Activated naive CD4-positive, alpha-beta T cell treated with anti-CD3 and anti-CD28 coated beads for 36 hours (primary cell): ENCODE data around the gene TRIM27. TPM values are rescaled to one million over a fixed set of nuclear protein-coding genes. Genes with fewer than 3 reads are reported as not detected.

Experiments used
- CTCF ChIA-PET: fragments of 350-600 bp; sonication (Branson Sonifier 250); formaldehyde crosslinking; loops from one replicate; lab custom pipeline; 2021; ENCODE audit warnings: antibody characterized with exemption; lab: Charles Lee
- DNase-seq: peaks from one replicate; pipeline ENCODE4 v3.0.0-alpha.2; 2020
- H3K27ac Mint-ChIP-seq: one replicate; pipeline ENCODE4 v1.8.0; 2021; ENCODE audit warnings: mild to moderate bottlenecking, mixed read lengths
- H3K27me3 Mint-ChIP-seq: one replicate; pipeline ENCODE4 v1.8.0; 2021; ENCODE audit warnings: low read depth, mixed read lengths
- H3K36me3 Mint-ChIP-seq: one replicate; pipeline ENCODE4 v1.8.0; 2021; ENCODE audit warnings: low read depth, mixed read lengths
- H3K4me1 Mint-ChIP-seq: one replicate; pipeline ENCODE4 v1.8.0; 2021; ENCODE audit warnings: low read depth, mixed read lengths
- H3K4me3 Mint-ChIP-seq: one replicate; pipeline ENCODE4 v1.8.0; 2021; ENCODE audit warnings: mild to moderate bottlenecking, moderate library complexity, mixed read lengths
- H3K9me3 Mint-ChIP-seq: one replicate; pipeline ENCODE4 v1.8.0; 2021; ENCODE audit warnings: mixed read lengths
- intact Hi-C: fragments of 100-400 bp; cut with micrococcal nuclease; formaldehyde crosslinking; loops from one replicate; pipeline ENCODE4 v1.15.1; 2023
- total RNA-seq, 2 experiments: library from RNA; stranded (reverse); gene quantifications; one replicate each; pipeline ENCODE4 v1.2.3, GENCODE V29; 2021

TRIM27 gene
- total RNA-seq, 2 experiments from 2014 or later, result 35.8 to 41.4 TPM

DNA sequence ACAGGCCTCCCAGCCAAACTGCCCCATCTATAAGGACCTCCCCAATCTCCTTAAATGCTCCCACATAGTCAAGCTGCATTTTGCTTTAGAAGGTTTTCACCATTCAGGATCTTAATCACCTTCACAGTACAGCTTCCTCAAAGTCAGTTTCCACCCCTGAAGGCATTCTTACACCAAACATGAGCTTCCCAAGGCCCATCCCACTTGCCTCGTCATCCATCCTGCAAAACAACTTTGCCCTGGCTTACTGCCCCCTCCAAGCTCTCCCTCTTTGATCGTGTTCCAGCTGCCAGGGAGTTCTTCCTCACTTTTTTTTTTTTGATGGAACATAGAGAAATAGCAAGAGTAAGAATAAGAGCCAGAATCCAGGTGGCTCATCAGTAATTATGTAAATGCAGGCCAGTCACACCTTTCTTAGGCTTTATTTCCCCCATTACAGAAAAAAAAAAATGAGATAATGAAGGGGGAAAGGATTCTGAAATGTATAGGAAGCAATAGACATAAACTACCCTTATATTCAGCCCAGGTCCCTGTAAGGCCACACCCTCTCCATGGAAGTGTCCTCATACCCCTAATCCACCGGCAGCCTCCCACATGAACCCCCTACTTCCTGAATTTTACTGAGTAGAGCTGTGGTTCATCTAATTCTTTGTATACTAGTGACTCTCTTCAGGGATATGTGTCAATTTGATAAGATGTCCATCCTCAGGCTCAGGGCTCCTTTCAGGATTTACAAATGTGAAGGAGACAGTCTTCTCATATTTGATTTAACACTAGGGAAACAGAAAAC, 12.7 kb downstream of the TRIM27 start:
- peaks cover 46% of the 10 kb centered on the region for H3K36me3 Mint-ChIP-seq
- H3K4me1 Mint-ChIP-seq, result peaks cover 2% of the 10 kb centered on the region
- no peaks in the 10 kb centered on the region for H3K9me3 Mint-ChIP-seq
- no peak for DNase-seq
- no peak overlapping the region for H3K4me3 Mint-ChIP-seq
- CTCF ChIA-PET, result no interaction called here
- no peaks in the 10 kb centered on the region for H3K27me3 Mint-ChIP-seq
- intact Hi-C loops, result no loop called here
- H3K27ac Mint-ChIP-seq, result peak overlapping the region; percentile 65

DNA sequence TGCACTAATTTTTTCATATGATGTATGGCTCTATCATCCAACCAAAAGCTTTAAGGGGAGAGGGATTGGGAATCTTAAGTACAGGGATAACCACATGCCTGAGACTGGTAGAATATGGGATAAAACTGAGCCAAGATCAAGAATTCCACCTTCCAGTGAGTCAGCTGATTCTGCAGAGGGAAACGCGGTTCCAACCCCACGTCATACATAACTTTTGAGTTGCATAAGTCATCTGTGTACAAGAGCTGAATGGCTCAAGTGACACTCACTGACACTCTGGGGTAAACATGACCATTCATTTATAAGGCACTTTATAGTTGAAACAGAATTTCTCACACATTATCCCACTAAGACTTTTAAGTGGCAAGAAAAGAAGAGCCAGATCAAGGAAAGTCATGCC, 16.4 kb downstream of the TRIM27 start:
- Mint-ChIP-seq H3K4me3 (no peak overlapping the region), H3K4me1 (no peaks in the 10 kb centered on the region), H3K27ac (no peak overlapping the region), H3K27me3 (no peaks in the 10 kb centered on the region), H3K9me3 (no peaks in the 10 kb centered on the region), H3K36me3 (peaks cover 62% of the 10 kb centered on the region)
- no peak for DNase-seq
- intact Hi-C loops, result no loop called here
- CTCF ChIA-PET, result no interaction called here

DNA sequence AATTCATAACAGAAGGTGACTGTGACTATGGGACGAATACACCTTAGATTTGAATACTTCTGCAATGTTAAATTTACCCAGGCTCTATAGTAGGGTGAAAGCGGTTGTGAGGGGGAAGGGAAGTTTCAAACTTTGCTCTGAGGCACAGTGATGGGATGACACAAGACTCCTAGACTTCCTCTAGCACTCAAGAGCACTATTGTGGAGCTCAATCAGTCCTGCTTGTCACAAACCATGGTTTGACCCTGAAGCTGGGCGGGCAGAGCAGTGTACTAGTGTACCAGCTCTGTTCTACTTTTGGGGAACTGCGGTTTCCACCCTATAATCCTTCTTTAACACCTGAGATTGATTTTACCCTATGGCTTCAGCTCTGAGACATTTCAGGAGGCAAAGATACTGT, 17.1 kb downstream of the TRIM27 start:
- intact Hi-C loops, result no loop called here
- DNase-seq, result no peak
- no peak overlapping the region for H3K4me3 Mint-ChIP-seq
- H3K36me3 Mint-ChIP-seq, result peaks cover 66% of the 10 kb centered on the region
- H3K27me3 Mint-ChIP-seq, result no peaks in the 10 kb centered on the region
- CTCF ChIA-PET, result no interaction called here
- H3K4me1 Mint-ChIP-seq, result no peaks in the 10 kb centered on the region
- H3K27ac Mint-ChIP-seq, result peak overlapping the region; percentile 1
- H3K9me3 Mint-ChIP-seq, result no peaks in the 10 kb centered on the region

DNA sequence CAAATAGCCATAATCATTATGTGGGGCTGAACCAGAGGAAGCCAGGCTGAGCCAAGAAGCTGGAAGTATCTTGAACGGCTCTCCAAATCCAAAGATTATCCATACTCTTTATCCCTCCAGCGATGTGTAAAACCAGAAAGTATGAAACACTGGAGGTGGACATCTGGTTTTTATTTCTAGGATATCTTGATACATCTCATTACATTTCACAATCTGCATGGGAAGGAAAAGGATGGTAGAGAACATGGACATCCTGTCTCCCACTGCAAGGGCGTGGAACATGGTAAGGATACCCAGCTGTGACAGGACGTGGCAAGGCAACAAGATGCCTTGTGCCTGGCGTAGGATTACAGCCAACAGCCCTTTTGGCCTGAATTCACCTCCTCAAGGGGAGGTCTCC, 20.1 kb downstream of the TRIM27 start:
- DNase-seq, result no peak
- H3K4me3 Mint-ChIP-seq, result no peak overlapping the region
- no peaks in the 10 kb centered on the region for H3K9me3 Mint-ChIP-seq
- H3K4me1 Mint-ChIP-seq, result peaks cover 2% of the 10 kb centered on the region
- H3K36me3 Mint-ChIP-seq, result peaks cover 53% of the 10 kb centered on the region
- no peaks in the 10 kb centered on the region for H3K27me3 Mint-ChIP-seq
- intact Hi-C loops, result no loop called here
- CTCF ChIA-PET, result no interaction called here
- no peak overlapping the region for H3K27ac Mint-ChIP-seq

DNA sequence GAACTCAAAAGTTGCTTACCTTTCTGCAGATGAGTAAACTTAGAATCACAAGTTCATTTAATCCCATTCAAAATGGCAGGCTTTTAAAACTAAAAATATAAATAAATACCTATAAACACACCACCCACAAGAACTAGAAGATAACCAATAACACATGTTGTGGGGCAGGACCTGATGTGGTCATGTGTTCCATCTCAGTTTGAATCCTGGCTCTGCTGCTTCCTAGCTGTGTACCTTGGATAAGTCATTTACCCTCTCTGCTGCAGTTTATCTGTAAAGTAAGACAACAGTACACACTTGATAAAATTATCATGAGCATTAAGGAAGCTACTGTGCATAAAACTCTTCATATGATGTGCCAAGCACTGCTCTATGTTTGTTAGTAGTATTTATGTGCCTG, 22.0 kb downstream of the TRIM27 start:
- Mint-ChIP-seq H3K9me3 (no peaks in the 10 kb centered on the region), H3K36me3 (peaks cover 42% of the 10 kb centered on the region), H3K4me1 (peaks cover 3% of the 10 kb centered on the region), H3K27ac (no peak overlapping the region), H3K4me3 (no peak overlapping the region), H3K27me3 (no peaks in the 10 kb centered on the region)
- intact Hi-C loops, result no loop called here
- no peak for DNase-seq
- CTCF ChIA-PET, result interaction anchor here (0.6 kb wide), 1 partner anchor 13 kb away, joined by 3 read pairs; no protein-coding TSS in a partner anchor

DNA sequence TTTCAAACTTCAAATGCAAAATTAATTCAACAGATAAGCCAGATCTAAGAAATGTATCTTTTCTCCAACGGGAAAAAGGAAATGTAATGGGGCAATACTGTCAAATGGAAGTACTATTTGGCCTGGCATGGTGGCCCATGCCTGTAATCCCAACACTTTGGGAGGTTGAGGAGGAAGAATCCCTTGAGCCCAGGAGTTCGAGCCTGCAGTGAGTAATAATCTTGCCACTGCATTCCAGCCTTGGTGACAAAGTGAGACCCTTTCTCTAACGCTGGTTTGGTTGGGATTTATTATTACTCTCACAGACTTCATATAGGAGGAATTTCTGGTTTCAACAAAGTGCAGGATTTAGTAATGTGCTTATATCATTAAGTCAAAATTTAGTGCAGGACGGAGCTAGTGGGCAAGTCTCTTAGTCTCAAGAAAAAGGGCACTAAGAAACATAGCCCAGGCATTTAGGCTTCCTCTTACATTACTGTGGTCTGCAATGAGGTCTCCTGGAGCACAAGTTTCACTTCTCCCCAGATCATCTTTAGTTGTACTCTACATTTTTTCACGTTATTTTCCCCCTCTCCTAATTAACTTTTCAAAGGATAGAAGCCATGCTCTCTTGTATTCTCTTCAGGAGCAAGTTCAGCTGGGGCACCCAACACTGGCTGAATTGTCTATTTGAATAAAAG, 23.1 kb downstream of the TRIM27 start:
- intact Hi-C loops, result no loop called here
- peaks cover 3% of the 10 kb centered on the region for H3K27me3 Mint-ChIP-seq
- peaks cover 6% of the 10 kb centered on the region for H3K4me1 Mint-ChIP-seq
- DNase-seq, result no peak
- no peak overlapping the region for H3K4me3 Mint-ChIP-seq
- no peaks in the 10 kb centered on the region for H3K9me3 Mint-ChIP-seq
- H3K36me3 Mint-ChIP-seq, result peaks cover 39% of the 10 kb centered on the region
- CTCF ChIA-PET, result no interaction called here
- H3K27ac Mint-ChIP-seq, result no peak overlapping the region

DNA sequence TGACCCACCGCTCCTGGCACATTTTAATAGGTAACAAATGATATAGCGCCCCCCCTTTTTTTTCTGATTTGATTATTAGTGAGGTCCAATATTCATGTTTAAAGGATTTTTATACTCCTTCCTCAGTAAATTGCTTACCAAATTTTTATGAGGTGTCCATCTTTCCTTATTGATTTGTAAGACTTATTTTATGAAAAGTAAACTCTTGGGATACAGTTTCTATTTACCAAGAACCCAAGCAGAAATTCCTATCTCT, 25.1 kb downstream of the TRIM27 start:
- peaks cover 3% of the 10 kb centered on the region for H3K27me3 Mint-ChIP-seq
- intact Hi-C loops, result loop anchor here (10.0 kb wide), 1 partner anchor 764 kb away; no protein-coding TSS in a partner anchor
- H3K27ac Mint-ChIP-seq, result no peak overlapping the region
- peaks cover 25% of the 10 kb centered on the region for H3K36me3 Mint-ChIP-seq
- no peak for DNase-seq
- H3K9me3 Mint-ChIP-seq, result no peaks in the 10 kb centered on the region
- CTCF ChIA-PET, result no interaction called here
- peaks cover 6% of the 10 kb centered on the region for H3K4me1 Mint-ChIP-seq
- H3K4me3 Mint-ChIP-seq, result no peak overlapping the region

DNA sequence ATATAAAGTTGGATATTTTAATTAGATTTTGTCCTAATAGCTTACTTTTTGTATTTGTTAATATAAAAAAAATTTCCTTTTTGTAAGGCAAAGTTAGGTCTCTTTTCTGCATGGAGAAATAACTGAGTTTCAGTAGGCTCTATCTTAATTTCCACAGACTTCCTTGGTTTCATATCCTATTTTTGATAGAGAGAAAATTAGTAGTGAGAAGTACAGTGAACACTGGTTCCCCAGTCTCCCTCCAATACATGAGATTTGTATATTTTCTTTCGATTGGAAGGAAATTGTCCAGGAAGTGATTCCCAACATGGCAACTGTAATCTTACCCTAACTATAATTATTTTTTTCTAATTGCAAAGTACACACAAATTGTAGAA, 26.4 kb downstream of the TRIM27 start:
- Mint-ChIP-seq H3K9me3 (no peaks in the 10 kb centered on the region), H3K4me1 (peaks cover 6% of the 10 kb centered on the region), H3K27me3 (peaks cover 3% of the 10 kb centered on the region), H3K36me3 (peaks cover 13% of the 10 kb centered on the region), H3K27ac (no peak overlapping the region), H3K4me3 (peak overlapping the region; percentile 96)
- intact Hi-C loops, result loop anchor here (1.0 to 10.0 kb wide), 2 partner anchors 26 to 763 kb away; partner anchors contain the start of gene TRIM27
- CTCF ChIA-PET, result interaction anchor here (0.7 to 1.2 kb wide), 3 partner anchors 15 to 60 kb away, joined by 3 read pairs; no protein-coding TSS in a partner anchor
- DNase-seq, result no peak

DNA sequence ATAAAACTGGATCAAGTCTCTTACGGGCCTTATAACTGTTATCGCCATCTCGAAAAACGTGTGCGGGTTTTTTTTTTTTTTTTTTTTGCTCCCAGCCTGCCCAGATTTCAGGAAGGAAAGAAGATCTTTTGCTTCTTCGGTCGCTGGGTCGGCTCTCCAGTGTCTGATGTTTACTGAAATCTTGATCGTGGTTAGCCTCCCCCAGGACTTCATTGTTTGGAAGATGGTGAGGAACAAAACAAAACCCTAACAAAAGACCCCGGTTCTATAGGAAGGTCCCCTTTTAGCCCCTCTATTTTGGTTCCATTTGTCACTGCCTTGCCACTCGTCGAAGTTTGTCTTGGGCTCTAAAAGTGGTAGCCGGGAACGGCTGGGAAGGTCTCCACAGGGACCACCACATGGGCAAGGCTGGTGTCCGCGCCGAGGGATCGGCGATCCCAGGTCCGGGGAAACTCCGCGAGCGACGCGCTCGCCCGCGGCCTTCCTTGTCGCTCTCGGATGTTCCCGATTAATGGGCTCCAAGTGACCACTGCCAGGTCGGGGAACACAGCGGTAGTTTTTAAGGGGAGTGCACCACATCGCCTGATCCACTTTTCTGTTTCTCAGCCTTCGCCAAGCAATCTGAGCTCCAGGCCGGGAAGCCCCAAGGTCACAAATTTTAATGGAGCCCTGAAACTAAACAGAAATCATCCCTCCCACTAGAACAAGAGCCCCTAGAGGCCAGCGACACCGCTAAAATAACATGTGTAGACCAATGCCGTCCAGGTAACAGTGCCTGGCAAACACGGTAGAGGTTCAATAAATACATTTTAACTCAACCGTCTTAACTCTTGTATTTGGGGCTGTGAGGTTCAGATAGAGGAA, 27.0 kb downstream of the TRIM27 start:
- Mint-ChIP-seq H3K27ac (peak overlapping the region; percentile 100), H3K36me3 (peaks cover 9% of the 10 kb centered on the region), H3K4me3 (peak overlapping the region; percentile 96), H3K4me1 (peaks cover 6% of the 10 kb centered on the region), H3K27me3 (peaks cover 3% of the 10 kb centered on the region), H3K9me3 (no peaks in the 10 kb centered on the region)
- peak; percentile 68 for DNase-seq
- intact Hi-C loops, result loop anchor here (1.0 to 10.0 kb wide), 8 partner anchors 12 to 762 kb away; partner anchors contain the start of gene TRIM27
- CTCF ChIA-PET, result interaction anchor here (0.7 to 1.5 kb wide), 4 partner anchors 11 to 59 kb away, joined by 3 read pairs; no protein-coding TSS in a partner anchor

DNA sequence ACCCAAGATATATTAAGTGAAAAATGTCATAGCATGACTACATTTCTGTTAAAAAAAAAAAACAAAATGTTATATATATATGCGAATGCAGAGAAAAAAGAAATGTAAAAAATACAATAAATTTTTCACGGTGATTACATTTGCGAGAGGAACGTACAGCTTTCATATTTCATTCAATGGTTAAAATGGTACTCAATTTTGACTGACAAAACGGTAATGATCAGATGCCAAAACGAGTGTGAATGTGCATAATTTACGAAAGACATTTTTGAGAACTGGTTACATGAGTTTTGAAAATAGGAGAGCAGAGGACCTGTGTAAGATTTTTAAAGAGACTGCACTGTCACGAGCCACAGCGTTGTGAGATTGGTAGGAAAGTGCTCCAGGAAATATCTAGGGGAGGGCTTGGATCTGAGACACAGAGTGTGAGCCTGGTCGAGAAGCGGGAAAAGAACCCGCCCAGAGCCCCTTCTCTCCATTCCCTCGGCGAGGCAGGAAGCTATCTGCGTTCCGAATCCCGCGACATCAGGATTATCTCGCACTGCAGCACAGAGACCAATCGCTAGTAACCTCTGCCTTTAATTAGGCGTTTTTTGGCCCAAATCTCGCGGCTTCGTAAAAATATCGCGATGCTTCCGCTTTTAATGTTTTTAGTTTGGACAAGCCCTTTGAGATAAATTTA, 28.5 kb downstream of the TRIM27 start:
- H3K4me1 Mint-ChIP-seq, result peaks cover 6% of the 10 kb centered on the region
- H3K4me3 Mint-ChIP-seq, result peak overlapping the region; percentile 96
- intact Hi-C loops, result loop anchor here (10.0 kb wide), 1 partner anchor 760 kb away; no protein-coding TSS in a partner anchor
- H3K27ac Mint-ChIP-seq, result peak overlapping the region; percentile 100
- DNase-seq, result peak; percentile 98
- CTCF ChIA-PET, result interaction anchor here (0.6 to 1.5 kb wide), 4 partner anchors 10 to 1397 kb away, joined by 3 to 4 read pairs (median 3); no protein-coding TSS in a partner anchor
- H3K36me3 Mint-ChIP-seq, result peaks cover 3% of the 10 kb centered on the region
- H3K9me3 Mint-ChIP-seq, result no peaks in the 10 kb centered on the region
- H3K27me3 Mint-ChIP-seq, result peaks cover 3% of the 10 kb centered on the region

DNA sequence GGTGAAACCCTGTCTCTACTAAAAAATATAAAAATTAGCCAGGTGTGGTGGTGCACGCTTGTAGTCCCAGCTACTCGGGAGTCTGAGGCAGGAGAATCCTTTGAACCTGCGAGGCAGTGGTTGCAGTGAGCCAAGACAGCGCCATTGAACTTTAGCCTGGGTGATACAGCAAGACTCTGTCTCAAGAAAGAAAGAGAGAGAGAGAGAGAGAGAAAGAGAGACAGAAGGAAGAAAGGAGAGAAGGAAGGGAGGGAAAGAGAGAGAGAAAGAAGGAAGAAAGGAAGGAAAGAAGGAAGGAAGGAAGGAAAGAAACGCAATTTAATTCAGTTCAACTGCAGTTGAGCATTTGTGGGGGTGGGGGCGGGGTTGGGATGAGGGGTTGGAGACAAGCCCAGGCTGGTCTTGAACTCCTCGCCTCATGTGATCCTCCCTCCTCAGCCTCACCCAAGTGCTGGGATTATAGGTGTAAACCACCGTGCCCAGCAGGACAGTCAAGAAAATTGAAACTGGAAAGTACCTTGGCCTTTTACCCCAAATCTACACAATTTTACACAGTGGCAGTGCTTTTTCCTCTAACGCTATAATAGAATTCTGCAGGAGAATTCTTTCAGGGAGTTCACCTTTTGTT, 30.5 kb downstream of the TRIM27 start:
- Mint-ChIP-seq H3K27me3 (peaks cover 3% of the 10 kb centered on the region), H3K36me3 (no peaks in the 10 kb centered on the region), H3K27ac (peak overlapping the region; percentile 46), H3K9me3 (no peaks in the 10 kb centered on the region), H3K4me3 (no peak overlapping the region), H3K4me1 (peaks cover 2% of the 10 kb centered on the region)
- CTCF ChIA-PET, result no interaction called here
- DNase-seq, result no peak
- intact Hi-C loops, result loop anchor here (10.0 kb wide), 1 partner anchor 758 kb away; no protein-coding TSS in a partner anchor
